Mesothelial cell of epicardium (in vitro differentiated cells): ENCODE results near the gene KRT77. TPM values are rescaled to one million over a fixed set of nuclear protein-coding genes. Genes with fewer than 3 reads are reported as not detected.

ENCODE experiments used
- DNase-seq, 2 experiments: peaks; one replicate each; pipeline ENCODE4 v3.0.0; 2021; ENCODE audit warnings: low spot score in 2 of 2; ENCODE audit not compliant: unreplicated experiment in 2 of 2
- H3K27ac Mint-ChIP-seq: 2 replicates; pipeline ENCODE4 v1.8.0; 2021; ENCODE audit warnings: mixed read lengths
- H3K27me3 Mint-ChIP-seq: 2 replicates; pipeline ENCODE4 v1.8.0; 2021; ENCODE audit warnings: low read depth, mixed read lengths
- H3K36me3 Mint-ChIP-seq: 2 replicates; pipeline ENCODE4 v1.8.0; 2021; ENCODE audit warnings: mixed read lengths
- H3K4me1 Mint-ChIP-seq: 2 replicates; pipeline ENCODE4 v1.8.0; 2021; ENCODE audit warnings: mixed read lengths
- H3K4me3 Mint-ChIP-seq: 2 replicates; pipeline ENCODE4 v1.8.0; 2021; ENCODE audit warnings: mild to moderate bottlenecking, moderate library complexity, mixed read lengths
- H3K9me3 Mint-ChIP-seq: 2 replicates; pipeline ENCODE4 v1.8.0; 2021; ENCODE audit warnings: mixed read lengths
- CTCF ChIP-seq: fragments of 200-600 bp; sonication (generic); IDR thresholded peaks from one replicate; pipeline ENCODE4 v1.5.0; 2021; ENCODE audit warnings: antibody characterized with exemption; ENCODE audit not compliant: unreplicated experiment
- total RNA-seq: library from RNA; stranded (reverse); gene quantifications from 3 replicates; pipeline ENCODE4 v1.2.1, GENCODE V29; 2021

KRT77 gene
- total RNA-seq, 1 donor from 2014 or later, result not detected

GRCh38 chr12:52663420-52663819 is 39.9 kb downstream of the KRT77 start:
- peaks cover 75% of the 10 kb centered on the region for H3K27me3 Mint-ChIP-seq

GRCh38 chr12:52662918-52663229 is 40.5 kb downstream of the KRT77 start:
- no peak overlapping the region for H3K27ac Mint-ChIP-seq
- no peak for DNase-seq
- peaks cover 75% of the 10 kb centered on the region for H3K27me3 Mint-ChIP-seq
- H3K4me3 Mint-ChIP-seq, result no peak overlapping the region
- H3K36me3 Mint-ChIP-seq, result no peaks in the 10 kb centered on the region
- TF ChIP-seq CTCF, result no peak
- H3K9me3 Mint-ChIP-seq, result no peaks in the 10 kb centered on the region
- H3K4me1 Mint-ChIP-seq, result no peaks in the 10 kb centered on the region

More at GRCh38 chr12:52663420-52663819, 39.9 kb downstream of the KRT77 start:
- DNase-seq, result no peak
- H3K9me3 Mint-ChIP-seq, result no peaks in the 10 kb centered on the region
- no peak overlapping the region for H3K27ac Mint-ChIP-seq
- H3K36me3 Mint-ChIP-seq, result no peaks in the 10 kb centered on the region
- H3K4me3 Mint-ChIP-seq, result no peak overlapping the region
- no peaks in the 10 kb centered on the region for H3K4me1 Mint-ChIP-seq
- TF ChIP-seq CTCF, result no peak

- peaks cover 76% of the 10 kb centered on the region for H3K27me3 Mint-ChIP-seq
- H3K4me3 Mint-ChIP-seq, result no peak overlapping the region
- no peak for DNase-seq
- H3K4me1 Mint-ChIP-seq, result no peaks in the 10 kb centered on the region
- H3K9me3 Mint-ChIP-seq, result no peaks in the 10 kb centered on the region
- H3K27ac Mint-ChIP-seq, result no peak overlapping the region
- H3K36me3 Mint-ChIP-seq, result no peaks in the 10 kb centered on the region
- TF ChIP-seq CTCF, result no peak
Measured at GRCh38 chr12:52662093-52662917, 41.0 kb downstream of the KRT77 start.

- no peak overlapping the region for H3K27ac Mint-ChIP-seq
Measured at GRCh38 chr12:52661668-52662067, 41.7 kb downstream of the KRT77 start.

GRCh38 chr12:52660934-52661499 is 42.3 kb downstream of the KRT77 start:
- no peak overlapping the region for H3K4me3 Mint-ChIP-seq
- TF ChIP-seq CTCF, result no peak
- no peak overlapping the region for H3K27ac Mint-ChIP-seq
- H3K27me3 Mint-ChIP-seq, result peaks cover 76% of the 10 kb centered on the region
- H3K4me1 Mint-ChIP-seq, result no peaks in the 10 kb centered on the region
- H3K9me3 Mint-ChIP-seq, result no peaks in the 10 kb centered on the region
- DNase-seq, result no peak
- no peaks in the 10 kb centered on the region for H3K36me3 Mint-ChIP-seq

More at GRCh38 chr12:52661668-52662067, 41.7 kb downstream of the KRT77 start:
- DNase-seq, result no peak
- Mint-ChIP-seq H3K4me3 (no peak overlapping the region), H3K36me3 (no peaks in the 10 kb centered on the region), H3K27me3 (peaks cover 78% of the 10 kb centered on the region), H3K9me3 (no peaks in the 10 kb centered on the region), H3K4me1 (no peaks in the 10 kb centered on the region)
- TF ChIP-seq CTCF, result no peak
